GM18867 (cell line): ENCODE data around the gene RRP7A.
A peak's percentile ranks its signal among the peaks of the same experiment; 100 is the strongest.
"Not testable (repeated sequence)": the region's sequence is repeated elsewhere in the genome, so short reads cannot be mapped to it uniquely, and the experiment has no call there.

Experiments used
- ATAC-seq: cut with Tn5 transposase; IDR thresholded peaks from one replicate; pipeline ENCODE4 v1.9.1; 2021; ENCODE audit warnings: mild to moderate bottlenecking, moderate library complexity; ENCODE audit not compliant: unreplicated experiment

The RRP7A gene

DNA sequence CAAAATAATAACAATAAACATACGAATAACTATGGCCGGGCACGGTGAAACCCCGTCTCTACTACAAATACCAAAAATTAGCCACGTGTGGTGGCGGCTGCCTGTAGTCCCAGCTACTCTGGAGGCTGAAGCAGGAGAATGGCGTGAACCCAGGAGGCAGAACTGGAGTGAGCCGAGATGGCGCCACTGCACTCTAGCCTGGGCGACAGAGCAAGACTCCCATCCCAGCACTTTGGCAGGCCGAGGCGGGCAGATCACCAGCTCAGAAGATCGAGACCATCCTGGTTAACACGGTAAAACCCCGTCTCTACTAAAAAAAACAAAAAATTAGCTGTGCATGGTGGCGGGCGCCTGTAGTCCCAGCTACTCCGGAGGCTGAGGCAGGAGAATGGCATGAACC is 17.0 kb upstream of the RRP7A start:
- not testable (repeated sequence) for ATAC-seq

DNA sequence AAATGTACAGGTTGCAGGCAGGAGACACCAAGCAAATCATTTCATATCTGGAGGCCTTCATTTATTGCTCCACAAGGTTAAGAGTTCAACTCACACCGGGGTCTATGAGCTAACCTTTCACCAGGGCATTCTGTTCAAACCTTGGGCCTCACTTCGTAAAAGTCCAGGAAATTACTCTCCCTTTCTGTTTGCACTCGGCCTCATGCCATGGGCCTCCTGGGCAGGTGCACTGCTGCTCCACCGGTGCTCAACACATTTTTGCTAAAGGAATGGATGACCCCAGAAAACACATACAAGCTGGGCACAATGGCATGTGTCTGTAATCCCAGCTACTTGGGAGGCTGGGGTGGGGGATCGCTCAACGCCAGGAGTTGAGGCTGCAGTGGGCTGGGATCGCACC is 16.6 kb upstream of the RRP7A start:
- ATAC-seq = no peak

DNA sequence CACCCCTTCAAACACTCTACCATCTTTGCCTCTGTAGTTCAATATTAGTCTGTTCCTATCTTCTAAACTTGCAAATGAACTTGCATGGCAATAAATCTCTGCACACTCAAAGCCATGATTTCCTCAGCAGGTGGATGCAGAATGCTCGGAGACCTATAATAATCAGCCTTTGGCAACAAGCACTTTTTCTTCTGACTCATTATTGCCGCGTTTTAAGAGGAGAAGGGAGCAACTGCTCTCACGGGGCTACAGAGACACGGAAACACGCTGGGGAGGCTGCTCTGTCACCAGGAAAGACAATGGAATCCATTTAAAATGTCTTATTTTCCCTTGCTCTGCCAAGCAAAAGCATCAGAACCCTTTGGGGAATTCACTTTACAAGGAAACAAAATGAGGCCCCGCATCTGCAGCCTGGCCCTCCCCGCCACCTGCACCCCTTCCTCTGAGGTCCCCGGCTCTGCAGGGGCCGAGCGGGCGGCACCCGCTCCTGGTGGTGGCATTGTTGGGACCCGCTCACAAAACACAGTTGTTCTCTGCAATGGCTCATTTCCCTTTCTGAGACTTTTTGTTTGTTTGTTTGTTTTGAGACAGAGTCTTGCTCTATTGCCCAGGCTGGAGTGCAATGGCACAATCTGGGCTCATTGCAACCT is 15.6 kb upstream of the RRP7A start:
- not testable (repeated sequence) for ATAC-seq

DNA sequence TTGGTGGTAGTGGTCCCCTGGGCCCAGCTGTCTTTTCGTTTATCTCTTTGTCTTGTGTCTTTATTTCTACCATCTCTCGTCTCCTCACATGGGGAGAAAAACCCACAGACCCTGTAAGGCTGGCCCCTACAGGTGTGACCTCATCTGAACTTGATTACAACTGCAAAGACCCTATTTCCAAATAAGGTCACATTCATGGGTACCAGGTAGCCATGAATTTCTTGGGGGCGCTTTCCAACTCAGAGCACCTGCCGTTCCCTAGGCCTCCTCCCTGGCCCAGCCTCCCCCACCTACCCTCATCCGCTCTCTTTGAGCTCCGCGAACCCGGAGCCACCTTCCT is 14.0 kb upstream of the RRP7A start:
- no peak for ATAC-seq

DNA sequence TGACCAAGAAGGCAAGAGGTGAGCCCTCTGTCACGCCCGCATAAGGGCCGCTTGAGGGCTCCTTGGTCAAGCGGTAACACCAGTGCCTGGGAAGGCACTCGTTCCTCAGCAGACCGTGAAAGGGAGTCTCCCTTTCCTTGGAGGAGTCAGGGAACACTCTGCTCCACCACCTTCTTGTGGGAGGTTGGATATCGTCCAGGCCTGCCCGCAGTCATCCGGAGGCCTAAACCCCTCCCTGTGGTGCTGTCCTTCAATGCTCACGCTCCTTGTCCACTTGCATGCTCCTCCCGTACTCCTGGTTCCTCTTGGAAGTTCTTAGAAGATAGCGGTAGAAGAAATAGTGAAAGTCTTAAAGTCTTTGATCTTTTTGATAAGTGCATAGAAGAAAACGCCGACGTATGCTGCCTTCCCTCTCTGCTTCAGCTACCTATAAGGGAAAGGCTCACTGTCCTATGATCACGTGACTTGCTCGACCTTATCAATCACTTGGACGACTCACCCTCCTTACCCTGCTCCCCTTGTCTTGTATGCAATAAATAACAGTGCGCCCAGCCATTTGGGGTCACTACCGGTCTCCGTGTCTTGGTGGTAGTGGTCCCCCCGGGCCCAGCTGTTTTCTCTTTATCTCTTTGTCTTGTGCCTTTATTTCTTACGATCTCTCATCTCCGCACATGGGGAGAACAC is 11.9 kb upstream of the RRP7A start:
- ATAC-seq = not testable (repeated sequence)

DNA sequence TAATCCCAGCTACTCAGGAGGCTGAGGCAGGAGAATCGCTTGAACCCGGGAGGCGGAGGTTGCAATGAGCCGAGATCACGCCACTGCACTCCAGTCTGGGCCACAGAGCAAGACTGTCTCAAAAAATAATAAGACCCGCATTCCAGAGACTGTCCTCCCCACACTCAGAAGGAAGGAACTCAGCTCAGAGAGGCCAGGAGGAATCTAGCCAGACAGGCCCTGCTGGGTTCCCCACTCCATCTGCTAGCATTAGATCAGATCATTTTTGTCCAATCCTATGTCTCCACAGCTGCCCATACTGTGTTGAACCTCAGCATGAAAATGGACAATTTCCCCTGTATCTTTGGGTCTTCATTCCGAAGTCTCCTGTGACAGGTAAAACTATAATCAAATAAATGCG is 9.8 kb upstream of the RRP7A start:
- ATAC-seq = not testable (repeated sequence)

DNA sequence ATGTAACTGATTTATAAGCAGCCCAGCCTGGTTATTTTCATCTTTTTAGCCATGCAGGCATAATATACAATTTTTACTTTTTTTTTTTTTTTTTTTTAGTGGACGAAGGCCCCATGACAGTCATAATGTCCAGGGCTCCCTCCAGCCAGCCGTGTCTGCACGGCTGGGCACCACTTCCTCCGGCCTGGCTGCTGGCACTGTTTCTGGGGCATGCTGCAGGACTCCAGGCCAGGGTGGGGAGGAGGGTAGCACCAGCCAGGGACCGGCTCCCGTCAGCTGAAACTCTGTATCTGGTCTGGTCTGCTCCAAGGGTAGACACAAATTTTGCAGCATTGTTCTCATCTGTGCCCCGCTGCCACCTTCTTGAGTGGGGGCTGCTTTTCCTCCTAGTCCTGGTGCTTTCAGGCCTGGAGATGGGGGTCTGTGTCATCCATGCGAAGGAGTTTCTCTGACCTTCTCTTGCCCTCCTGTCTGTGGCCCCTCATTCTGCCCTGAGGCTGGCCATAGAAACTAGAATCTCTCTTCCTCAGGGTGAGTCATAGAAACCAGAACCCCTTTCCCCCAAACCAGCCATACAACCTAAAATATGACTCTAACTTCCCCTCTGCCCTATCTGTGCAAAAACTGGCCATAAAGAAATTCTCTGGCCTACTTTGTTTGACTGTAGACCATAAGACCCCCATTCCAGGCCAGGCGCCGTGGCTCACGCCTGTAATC is 9.2 kb upstream of the RRP7A start:
- ATAC-seq = no peak

DNA sequence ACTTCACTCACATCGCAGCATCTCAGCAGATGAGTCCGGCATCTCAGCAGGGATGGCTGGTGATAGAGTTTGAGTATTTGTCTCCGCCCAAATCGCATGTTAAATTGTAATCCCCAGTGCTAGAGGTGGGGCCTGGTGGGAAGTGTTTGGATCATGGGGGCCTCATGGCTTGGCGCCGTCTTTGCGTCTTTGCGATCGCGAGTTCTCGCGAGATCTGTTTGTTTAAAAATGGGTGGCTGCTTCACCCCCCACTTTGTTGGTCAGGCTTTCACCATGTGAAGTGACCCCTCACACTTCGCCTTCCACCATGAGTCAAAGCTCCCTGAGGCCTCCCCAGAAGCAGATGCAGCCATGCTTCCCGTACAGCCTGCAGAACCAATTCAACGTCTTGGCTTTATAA is 3.0 kb upstream of the RRP7A start:
- ATAC-seq = no peak

DNA sequence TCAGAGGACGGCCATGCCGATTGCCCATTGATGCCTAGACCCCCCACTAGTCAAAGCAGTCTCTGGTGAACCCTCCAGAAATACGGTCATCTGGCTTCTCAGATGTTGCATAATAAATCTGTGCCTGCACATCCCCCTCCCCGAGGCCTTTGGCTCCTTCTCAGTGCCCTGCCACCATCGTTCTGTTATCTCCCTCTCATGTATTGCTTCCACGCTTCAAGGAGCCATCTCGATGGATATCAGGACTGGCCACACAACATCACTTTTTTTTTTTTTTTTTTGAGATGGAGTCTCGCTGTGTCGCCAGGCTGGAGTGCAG is 1.6 kb upstream of the RRP7A start:
- ATAC-seq = no peak

DNA sequence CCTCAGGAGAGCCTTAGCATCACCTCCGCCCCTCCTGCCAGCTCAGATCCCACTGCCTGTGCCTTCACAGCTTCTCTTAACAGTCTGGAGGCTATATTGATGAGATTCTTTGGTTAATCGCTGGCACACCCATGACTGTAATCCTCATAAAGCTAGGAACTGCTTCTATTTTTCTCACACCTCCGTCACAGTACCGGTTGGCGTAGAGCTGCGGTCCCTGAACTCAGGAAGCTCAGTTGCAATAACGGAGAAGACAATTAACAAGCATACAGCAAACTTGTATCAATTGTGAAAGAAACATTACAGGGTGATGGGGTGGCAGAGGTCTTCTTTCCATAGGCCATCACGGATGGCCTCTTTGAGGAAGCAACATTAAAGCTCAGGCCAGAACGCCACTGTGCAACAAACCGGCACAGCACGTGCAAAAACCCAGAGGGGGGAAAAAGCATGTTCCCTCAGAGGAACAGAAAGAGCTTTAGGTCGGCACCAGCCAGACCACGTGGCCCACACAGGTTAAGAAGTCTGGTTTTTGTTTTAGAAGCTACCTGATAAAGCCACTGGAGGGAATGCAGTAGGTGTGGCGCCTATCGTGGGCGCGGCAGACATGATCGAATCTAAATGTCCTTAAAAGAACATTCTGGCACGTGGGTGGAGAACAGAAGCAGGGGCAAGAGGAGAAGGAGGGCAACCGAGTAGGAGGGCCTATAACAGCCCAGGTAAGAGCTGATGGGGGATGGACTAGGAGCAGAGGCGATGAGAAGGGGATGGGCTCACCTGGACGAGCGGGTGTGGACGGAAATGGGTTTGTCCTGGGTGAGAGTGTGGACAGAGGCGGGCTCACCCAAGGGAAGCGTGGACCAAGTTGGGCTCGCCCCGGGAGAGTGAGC is 715 bp downstream of the RRP7A start:
- peak; percentile 5 for ATAC-seq

DNA sequence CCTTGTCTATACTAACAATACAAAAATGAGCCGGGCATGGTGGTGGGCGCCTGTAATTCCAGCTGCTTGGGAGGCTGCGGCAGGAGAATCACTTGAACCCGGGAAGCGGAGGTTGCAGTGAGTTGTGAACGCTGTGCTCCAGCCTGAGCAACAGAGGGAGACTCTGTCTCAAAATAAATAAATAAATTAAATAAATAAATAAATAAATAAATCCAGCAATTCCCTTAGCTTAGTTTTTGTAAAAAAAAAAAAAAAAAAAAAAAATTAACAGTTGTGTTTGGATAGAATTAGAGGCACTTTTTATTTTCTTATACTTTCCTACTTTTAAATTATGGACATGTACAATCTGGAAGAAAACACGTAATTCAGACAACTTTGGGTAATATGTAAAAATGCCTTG is 2.5 kb downstream of the RRP7A start:
- not testable (repeated sequence) for ATAC-seq

DNA sequence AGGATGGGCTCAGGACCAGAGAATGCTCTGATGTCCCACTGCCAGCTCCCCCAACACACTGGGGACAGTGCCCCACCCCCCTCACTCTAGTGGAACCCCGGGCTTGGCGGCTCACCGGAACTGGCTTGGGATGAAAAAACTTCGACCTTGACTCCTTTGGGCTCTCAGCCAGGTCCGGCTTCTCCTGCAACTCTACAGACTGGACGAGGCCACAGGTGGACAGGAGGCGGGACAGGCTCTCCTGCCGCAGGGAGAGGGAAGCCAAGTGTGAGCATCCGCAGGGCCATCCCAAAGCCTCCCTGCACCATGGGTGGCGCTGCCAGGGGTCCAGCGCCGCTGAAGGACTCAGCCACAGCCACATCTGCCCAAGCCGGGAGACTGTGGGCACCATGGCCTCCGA is 3.7 kb downstream of the RRP7A start:
- ATAC-seq = no peak

DNA sequence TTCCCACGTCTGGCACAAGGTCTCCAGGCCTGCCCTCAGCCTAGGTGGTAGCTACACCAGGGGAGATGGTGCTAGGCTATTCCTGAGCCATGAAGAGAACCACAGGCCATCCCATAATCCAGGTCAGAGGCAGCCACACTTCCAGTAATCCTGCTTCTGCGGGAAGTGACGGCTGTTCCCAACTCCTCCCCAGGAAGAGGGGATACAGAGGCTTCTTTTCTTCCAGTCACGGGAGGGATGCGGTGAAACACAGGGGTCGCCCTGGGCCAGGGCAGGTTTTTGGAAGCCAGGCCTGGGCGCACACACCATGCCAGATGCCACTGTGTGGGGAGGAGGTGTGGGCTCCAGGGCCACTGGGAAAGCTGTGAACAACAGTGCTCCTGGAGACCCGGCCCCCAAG is 4.3 kb downstream of the RRP7A start:
- not testable (repeated sequence) for ATAC-seq

DNA sequence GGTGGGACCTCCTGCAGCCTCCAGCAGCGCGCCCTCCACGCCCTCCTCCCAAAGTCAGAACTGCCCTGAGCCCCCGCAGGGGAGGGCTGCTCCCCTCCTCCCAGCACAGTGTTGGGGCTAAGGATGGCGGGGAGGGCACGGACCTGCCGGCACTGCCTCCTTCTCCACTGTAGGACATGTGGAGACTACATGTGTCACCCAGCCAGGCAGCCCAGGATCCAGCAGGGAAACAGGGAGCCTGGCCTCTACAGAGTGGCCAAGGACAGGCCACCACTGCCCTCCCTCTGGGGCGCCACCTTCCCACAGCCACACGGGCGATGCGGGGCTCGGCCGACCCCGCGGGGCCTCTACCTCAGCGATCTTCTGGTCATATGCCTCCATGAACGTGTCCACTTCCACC is 5.3 kb downstream of the RRP7A start:
- not testable (repeated sequence) for ATAC-seq

DNA sequence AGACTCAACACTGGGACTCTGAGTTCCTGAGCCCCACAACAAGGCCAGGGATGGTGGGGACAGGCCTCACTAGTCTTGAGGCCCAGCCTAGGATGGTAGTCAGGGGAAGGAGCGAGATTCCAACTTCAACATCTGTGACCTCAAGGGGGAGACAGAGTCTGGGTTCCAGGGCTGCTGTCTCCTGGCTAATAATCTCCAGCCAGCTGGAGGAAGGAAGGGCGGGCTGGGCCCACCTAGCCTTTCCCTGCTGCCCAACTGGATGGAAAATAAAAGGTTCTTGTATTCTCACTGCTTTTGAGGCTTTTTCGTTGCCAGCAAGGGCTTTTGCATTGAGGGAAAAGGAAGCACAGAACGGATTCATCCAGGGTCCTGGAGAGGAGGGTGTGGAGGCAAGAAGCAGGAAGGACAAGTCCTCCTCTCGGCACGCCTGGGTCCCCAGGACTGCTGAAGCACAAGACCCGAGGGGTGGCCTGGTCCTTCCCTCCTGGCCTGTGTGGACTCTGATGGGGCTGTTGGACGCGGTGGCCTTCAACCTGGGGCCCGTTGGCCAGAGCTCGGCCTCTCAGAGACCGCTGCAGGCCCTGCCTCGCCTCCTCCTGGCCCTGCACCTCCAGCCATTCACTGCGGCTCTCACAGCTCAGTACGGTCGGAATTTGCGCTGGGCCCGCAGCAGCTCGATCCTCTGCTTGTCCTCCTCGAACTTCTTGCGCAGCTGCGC is 7.2 kb downstream of the RRP7A start:
- not testable (repeated sequence) for ATAC-seq

DNA sequence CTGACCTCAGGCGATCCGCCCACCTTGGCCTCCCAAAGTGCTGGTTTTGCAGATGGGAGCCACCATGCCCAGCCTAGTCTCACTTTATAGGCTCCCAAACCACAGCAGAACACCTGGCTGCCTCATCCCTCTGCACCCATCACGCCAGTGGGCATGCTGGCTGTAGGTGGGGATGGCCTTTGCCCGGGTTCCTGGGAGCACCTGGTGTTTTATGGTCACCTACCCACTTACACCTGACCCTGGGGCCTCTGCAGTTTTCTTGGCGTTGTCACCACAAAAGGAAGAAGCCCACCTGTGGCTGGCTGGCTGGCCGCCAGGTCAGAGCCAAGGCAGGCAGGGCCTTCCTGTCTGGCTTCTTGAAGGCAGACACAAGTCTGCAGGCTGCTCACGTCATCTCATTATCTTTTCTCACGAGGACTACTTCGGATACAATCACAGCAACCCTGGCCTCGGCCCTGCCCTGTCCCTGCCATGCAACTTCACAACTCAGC is 8.2 kb downstream of the RRP7A start:
- ATAC-seq = no peak

DNA sequence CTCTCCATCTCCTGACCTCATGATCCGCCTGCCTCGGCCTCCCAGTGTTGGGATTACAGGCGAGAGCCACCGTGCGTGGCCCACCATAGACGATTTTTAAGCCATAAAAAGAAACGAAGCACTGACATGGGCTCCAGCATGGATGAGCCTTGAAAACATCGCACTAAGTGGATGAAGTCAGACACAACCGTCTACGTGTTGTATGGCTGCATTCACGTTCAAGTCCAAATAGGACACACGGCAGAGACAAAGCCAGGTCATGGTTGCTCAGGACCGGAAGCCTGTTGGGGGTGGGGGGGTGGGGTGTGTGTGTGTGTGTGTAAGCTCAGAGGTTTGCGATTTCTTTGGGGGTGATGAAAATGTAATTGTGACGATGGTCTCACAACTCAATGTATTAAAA is 10.0 kb downstream of the RRP7A start:
- no peak for ATAC-seq

DNA sequence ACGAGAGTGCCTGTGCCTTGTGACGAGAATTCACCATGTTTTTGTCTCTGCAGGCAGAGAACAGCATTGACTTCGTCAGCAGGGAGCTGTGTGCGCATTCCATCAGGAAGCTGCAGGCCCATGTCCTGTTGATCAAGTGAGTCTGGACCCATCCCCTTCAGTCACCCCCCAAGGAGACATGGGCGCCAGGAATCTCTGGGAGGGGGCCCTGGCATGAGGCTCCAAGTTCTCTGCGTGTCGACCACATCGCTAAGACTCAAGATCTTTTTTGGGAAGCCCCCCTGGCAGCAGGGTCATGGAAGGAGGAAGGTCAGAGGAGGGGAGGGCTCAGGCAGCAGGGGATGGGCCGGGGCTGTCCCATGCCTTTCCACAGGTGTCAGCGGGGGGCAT is 10.6 kb downstream of the RRP7A start:
- not testable (repeated sequence) for ATAC-seq

DNA sequence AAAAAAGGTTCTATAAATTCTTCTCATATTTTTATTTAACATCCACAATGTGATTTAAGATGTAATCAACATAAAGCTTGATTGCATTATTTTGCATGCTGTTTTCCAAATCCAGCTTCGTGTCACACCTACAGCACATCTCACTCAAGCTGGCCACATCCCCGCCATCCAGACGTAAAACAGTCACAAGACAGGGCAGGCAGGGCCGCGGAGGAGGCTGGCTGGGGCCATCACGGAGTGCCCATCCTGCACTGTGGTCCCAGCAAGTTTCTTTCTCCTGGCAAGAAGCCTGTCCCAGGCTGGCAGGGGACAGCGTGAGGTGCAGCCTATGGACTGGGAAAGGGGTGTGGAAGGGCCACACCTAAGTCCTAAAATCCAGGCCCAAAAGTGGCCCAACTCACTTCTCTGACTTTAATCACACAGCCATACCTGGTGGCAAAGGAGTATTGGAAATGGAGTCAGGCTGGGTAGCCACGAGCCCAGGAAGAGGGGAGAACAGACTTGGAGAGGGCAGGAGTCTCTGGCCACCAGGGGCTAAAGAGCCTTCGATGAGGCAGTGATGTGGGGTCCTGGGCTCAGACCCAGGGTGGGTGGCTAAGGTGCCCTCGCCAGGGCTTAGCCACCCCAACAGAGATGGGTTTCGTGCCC is 11.1 kb downstream of the RRP7A start:
- not testable (repeated sequence) for ATAC-seq

DNA sequence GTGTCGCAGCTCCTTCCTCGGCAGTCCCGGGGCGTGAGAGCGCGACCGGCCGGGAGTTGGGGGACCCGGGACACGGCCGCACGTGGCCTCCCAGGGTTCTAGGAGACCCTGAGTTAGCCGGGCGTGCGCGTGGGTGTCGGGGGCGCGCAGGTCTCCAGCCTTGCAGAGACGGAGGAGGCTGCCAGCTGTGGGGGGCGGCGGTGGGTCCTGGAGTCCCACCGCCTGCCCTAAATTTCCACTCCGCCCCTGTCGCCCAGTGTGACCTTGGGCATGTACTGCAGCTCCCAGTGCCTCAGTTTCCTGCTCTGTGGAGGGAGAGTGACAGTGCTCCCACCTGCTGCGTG is 18.8 kb downstream of the RRP7A start:
- no peak for ATAC-seq
